ENCODE data around the gene EMID1. TPM values are rescaled to one million over a fixed set of nuclear protein-coding genes. Genes with fewer than 3 reads are reported as not detected.

EMID1 gene
- polyA plus RNA-seq, 1 donor, result 67.6 TPM

DNA sequence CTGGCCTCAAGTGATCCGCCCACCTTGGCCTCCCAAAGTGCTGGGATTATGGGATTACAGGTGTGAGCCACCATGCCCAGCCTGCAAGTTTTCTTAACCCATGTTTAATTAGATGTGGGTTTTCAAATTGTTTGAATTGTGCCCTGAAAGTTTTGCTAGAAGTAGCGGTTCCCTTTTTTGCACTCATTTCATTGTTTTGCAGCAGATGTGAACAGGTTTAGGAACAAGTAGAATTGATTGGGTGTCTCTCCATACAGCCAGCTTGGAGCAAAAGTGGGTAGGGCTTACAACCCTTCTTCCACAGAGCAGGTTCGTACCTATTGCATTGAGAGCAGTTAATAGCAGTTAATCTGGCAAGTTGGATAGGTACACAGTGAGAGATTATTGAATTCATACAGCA, 78.5 kb downstream of the EMID1 start:
- no peak for DNase-seq

GRCh38 chr22:29288837-29289236, 83.1 kb downstream of the EMID1 start:
- no peak for DNase-seq

DNA sequence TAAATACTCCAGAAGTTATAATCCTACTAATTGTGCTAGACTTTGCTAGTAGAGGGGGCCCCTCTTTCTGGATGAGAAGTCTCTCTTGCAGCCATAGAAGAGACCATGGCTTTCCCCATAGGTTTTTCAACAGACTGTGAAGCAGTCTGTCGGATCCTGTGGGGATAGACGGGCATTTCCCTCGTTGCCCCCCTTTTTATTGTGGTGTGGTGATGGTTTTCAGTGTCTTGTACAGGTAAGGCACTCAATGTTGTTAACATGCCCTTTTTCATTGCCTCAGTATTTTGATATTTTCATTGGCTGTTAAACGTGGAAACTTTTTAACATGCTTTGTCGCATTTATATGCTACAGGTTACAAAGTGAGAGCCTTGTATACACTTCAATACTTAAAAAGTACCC, 84.4 kb downstream of the EMID1 start:
- no peak for DNase-seq

DNA sequence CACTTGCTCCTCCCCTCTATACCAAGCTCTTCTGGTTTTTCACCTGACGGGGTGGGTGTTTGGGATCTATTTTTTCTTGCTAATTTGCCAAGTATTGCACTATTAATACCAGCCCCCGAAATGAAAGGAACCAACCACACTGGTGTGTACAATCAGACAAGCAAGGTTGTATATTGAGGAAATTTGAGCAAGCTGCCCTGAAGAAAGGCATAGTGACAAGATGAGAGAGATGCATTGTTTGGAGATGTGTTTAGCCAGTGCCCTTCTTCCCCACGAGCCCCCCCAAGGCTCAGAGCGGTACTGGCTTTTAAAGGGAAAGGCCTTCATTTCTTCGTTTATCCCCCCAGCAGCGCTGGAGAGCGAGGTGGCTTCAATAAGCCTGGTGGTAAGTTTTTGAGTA, 85.5 kb downstream of the EMID1 start:
- no peak for DNase-seq

- no peak for DNase-seq
These were observed 86.7 kb downstream of the EMID1 start for GRCh38 chr22:29292379-29292778.

DNA sequence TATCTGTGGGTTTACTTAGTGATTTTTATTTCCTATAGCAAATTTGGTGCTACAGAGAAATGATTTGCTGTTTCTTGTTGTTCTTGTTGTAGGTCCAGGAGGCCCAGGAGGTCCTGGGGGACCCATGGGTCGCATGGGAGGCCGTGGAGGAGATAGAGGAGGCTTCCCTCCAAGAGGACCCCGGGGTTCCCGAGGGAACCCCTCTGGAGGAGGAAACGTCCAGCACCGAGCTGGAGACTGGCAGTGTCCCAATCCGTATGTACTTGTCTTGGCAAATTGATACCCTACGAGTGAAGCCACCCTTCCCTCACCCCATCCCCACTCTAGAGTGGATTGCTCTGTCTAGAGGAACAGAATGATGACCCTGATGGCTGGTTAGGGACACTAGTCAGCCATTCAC, 92.9 kb downstream of the EMID1 start:
- DNase-seq, result no peak

- DNase-seq, result no peak
These were observed 93.6 kb downstream of the EMID1 start for GRCh38 chr22:29299136-29299900.

DNA sequence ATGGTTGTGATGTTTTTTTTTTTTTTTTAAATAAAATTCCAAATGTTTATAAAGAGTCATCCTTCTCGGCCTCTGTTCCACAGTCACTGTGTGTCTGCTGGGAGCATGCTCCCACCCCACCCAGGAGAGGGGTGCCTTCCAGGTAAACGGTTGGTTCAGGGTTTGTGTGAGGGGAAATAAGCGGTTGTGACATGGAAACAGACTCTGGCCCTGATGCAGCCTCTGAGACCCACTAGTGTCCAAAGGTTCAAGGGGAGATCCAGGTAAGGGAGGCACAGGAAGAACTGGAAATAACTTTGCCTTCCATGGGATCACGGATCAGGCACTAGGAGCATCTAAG, 94.7 kb downstream of the EMID1 start:
- no peak for DNase-seq

- no peak for DNase-seq
These were observed 95.3 kb downstream of the EMID1 start for GRCh38 chr22:29300807-29301601.

DNA sequence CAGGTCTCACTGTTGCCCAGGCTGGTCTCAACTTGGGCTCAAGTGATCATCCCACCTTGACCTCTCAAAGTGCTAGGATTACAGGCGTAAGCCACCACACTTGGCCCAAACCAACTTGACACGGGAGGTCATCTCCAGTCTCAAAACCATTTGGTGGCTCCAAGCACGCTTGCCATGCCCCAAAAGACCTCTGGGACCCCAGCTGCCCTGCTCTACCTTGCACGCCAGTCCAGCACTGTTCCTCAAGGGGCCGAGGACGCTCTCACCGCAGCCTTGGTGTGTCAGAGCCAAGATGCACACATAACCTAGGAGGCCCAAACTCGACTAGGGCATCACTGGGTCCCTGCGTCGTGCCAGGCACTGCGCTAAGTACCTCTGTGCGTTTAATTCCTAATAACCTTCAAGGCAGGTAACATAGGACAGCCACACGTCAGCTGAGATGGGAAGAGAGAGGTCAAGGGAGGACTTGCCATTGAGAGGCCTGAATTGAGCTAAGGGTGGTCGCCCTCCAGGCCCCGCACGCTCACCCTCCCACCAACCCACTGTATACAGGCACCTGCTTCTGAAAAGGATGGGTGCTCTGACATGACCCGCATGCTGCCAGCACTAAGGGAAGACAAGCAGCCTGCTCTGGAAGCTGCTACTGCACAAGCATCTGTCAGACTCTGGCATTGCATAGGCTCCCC, 96.2 kb downstream of the EMID1 start:
- DNase-seq, result no peak

DNA sequence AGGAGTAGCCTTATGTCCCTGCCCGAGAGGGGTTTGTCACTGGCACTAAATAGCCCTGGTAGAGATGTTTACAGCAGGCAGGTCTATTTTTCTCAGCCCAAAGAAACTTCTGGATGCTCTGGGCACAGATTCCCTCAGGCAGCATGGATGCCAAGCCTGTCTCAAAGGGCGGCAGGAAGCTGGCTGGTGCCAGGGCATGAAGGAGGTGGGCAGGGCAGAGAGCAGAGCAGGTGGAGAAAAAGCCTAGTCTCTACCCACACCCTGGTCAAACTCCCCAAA, 96.6 kb downstream of the EMID1 start:
- no peak for DNase-seq

- no peak for DNase-seq
These were observed 97.2 kb downstream of the EMID1 start for GRCh38 chr22:29302681-29303465.

DNA sequence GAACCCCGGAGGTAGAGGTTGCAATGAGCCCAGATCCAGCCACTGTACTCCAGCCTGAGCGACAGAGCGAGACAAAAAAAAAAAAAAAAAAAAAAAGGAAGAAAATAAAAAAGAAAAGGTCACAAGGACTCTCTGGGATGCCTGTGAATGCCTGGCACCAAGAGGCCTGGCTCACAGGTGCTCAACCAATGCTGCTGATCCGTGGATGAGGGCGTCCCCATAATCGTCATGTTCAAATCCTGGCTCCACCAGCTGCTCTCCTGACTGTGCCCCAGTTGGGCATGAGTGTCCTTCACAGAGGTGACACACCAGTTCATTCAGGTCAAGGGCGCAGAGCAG, 100.1 kb downstream of the EMID1 start:
- DNase-seq, result no peak

DNA sequence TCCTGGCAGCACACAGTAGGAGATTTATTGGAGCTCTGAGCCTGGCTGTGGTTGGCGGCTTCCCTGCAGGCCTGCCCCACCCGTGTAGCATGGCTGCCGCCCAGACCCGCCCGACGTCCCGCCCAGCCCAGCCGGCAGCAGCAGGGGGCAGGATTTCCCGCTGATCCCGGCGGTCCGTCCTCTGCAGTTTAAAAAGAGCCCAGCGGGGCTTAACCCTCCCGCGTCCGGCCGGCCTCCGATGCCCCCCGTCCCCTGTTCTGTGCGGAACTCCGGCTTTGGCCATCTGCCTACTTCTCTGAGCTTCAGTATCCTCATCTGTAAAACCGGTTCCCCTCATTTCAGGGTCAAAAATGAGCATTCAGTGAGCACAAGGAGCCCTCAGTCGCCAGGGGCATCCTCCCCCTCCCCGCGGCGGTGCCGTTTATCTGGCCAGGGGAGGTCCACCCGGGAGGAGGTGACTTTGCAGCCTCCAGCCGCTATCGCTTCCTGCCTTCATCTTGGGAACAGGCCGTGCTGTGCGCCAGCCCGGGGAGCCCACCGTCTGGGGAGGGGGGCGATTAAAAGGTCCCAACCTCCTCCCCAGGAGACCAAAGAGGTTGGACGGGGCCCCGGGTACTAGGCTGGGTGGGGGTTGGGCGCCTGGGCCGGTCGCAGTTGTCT, 100.6 kb downstream of the EMID1 start, which contains the start of gene GAS2L1:
GAS2L1 (plus strand) TSS at position 476 of the 660 bp plus-strand sequence. CDS start 1,456 bp downstream, outside the sequence.
- DNase-seq, result peak; percentile 76

DNA sequence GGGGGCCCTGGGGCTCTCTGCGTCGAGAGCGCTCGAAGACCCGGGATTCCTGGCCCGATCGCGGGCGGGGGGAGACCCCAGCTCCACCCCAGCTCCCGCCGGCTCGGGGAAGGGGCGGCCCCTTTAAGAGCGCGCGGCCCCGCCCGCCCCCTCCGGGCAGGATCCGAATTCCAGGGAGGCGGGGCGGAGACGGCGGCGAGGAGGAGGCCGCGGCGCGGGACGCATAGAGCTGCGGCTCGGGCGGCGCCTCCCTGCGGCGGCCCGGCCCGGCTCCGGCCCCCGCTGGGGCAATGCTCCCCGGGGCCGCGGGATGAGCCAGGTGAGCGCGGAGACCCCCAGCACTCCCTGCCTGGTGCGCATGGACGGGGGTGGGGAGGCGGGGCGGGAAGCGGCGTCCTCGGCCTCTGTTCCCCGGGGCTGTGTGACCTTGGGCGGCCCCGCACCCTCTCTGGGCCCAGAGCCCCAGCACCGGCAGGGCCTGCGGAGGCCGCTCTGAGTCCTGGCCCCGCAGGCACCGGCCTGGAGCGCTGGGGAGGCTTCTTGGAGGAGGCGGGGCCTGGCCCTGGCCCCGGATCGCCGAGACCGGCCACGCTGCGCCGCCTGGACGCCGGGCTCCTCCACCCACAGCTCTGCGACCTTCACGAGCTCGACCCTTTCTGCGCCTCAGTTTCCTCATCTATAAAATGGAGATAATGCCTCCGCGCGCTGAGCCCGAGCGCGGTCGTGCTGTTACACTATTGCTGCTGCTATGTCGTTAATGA, 101.3 kb downstream of the EMID1 start:
- DNase-seq, result peak; percentile 85

GRCh38 chr22:29307596-29308147, 102.0 kb downstream of the EMID1 start:
- no peak for DNase-seq

GRCh38 chr22:29308148-29308790, 102.6 kb downstream of the EMID1 start:
- DNase-seq, result no peak

GRCh38 chr22:29308791-29309262, 103.1 kb downstream of the EMID1 start:
- DNase-seq, result no peak

Measured in left kidney (tissue), 2 donors.